ENCODE data around the gene VPREB3. TPM values are rescaled to one million over a fixed set of nuclear protein-coding genes. Genes with fewer than 3 reads are reported as not detected.
A peak's percentile ranks its signal among the peaks of the same experiment; 100 is the strongest.

Gene VPREB3
- polyA plus RNA-seq, 1 of the 3 experiments (the other 2 are of a cell fraction) = not detected

DNA sequence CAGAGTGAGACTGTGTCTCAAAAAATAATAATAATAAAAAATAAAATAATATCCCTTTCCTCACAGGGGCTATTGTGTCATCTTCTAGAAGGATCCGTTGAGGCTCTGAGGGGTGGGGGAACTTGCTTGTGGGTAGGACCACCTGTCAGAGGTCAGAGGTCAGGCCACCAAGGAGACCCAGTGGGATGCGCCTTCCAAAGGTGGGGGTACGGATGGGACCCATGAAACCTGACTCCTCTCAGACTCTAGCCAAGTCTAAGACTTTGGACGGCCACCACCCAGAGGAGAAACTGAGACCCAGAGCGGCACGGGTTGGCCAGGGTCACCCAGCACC, 18.1 kb upstream of the VPREB3 start:
- ChIA-PET POLR2A (interaction anchor here (0.6 to 1.1 kb wide), 2 partner anchors 50 to 77 kb away, joined by 3 to 5 read pairs; no protein-coding TSS in a partner anchor), CTCF (interaction anchor here (1.1 to 14.9 kb wide), 3 partner anchors 18 to 76 kb away, joined by 3 to 277 read pairs (median 3); no protein-coding TSS in a partner anchor)
- Histone ChIP-seq H2AFZ (ENCODE audit: low read depth) (peak overlapping the region; percentile 95), H3K4me2 (peak overlapping the region; percentile 60; the same call in 1 of the 2 replicates), H3K9me2 (no peaks in the 10 kb centered on the region), H3K4me1 (ENCODE audit: control insufficient read depth in 1 of 2, insufficient read depth in 2 of 2, low read depth in 1 of 2, low read length in 1 of 2) (peaks cover 4 to 30% of the 10 kb centered on the region in 2 experiments; a peak in 2 of 4 replicates), H4K20me1 (ENCODE audit: insufficient read depth) (no peaks in the 10 kb centered on the region), H3K27ac (ENCODE audit: low read depth in 2 of 2, low read length in 1 of 2) (peak overlapping the region in 1 of 2 experiments; percentile 65; a peak in 1 of 4 replicates), H3K36me3 (replicated peaks in 1 of 2; ENCODE audit: control insufficient read depth in 1 of 2, insufficient read depth in 2 of 2, low read length in 1 of 2) (no peaks in the 10 kb centered on the region), H3K79me2 (ENCODE audit: insufficient read depth) (0 out of 2 replicates have a peak, but pooled peaks cover 7% of the 10 kb centered on the region), H3F3A (replicated peaks; ENCODE audit: insufficient read depth) (peaks cover 16% of the 10 kb centered on the region), H3K9ac (peak overlapping the region; percentile 40; the same call in 1 of the 2 replicates), H3K4me3 (ENCODE audit: low read depth in 2 of 2, low read length in 1 of 2) (peak overlapping the region; percentile 57 to 67), H3K27me3 (ENCODE audit: insufficient read depth) (no peaks in the 10 kb centered on the region), H3K9me3 (no peaks in the 10 kb centered on the region)
- DNase-seq = no peak
- 21% methylated on average over 5 of the region's 6 CpGs for WGBS (ENCODE audit: low lambda C conversion rate)
- no peak for TF ChIP-seq SMC3 (IDR thresholded peaks at IDR 0.05; ENCODE audit: low read depth, low read length)
- TF ChIP-seq EZH2phosphoT487 (IDR thresholded peaks at IDR 0.05; ENCODE audit: borderline replicate concordance, low read depth) = no peak
- no peak for TF ChIP-seq NFIC (IDR thresholded peaks at IDR 0.05; ENCODE audit: borderline replicate concordance)
- TF ChIP-seq, protein P1, sequence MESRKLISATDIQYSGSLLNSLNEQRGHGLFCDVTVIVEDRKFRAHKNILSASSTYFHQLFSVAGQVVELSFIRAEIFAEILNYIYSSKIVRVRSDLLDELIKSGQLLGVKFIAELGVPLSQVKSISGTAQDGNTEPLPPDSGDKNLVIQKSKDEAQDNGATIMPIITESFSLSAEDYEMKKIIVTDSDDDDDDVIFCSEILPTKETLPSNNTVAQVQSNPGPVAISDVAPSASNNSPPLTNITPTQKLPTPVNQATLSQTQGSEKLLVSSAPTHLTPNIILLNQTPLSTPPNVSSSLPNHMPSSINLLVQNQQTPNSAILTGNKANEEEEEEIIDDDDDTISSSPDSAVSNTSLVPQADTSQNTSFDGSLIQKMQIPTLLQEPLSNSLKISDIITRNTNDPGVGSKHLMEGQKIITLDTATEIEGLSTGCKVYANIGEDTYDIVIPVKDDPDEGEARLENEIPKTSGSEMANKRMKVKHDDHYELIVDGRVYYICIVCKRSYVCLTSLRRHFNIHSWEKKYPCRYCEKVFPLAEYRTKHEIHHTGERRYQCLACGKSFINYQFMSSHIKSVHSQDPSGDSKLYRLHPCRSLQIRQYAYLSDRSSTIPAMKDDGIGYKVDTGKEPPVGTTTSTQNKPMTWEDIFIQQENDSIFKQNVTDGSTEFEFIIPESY (IDR thresholded peaks at IDR 0.05; ENCODE audit: borderline replicate concordance, low read depth) = no peak
- TF ChIP-seq FOXM1 (IDR thresholded peaks at IDR 0.05; ENCODE audit: low read depth) = no peak
- TF ChIP-seq GATA2 (CRISPR knock-in tag; IDR thresholded peaks at IDR 0.05) = no peak
- TF ChIP-seq, protein P2, sequence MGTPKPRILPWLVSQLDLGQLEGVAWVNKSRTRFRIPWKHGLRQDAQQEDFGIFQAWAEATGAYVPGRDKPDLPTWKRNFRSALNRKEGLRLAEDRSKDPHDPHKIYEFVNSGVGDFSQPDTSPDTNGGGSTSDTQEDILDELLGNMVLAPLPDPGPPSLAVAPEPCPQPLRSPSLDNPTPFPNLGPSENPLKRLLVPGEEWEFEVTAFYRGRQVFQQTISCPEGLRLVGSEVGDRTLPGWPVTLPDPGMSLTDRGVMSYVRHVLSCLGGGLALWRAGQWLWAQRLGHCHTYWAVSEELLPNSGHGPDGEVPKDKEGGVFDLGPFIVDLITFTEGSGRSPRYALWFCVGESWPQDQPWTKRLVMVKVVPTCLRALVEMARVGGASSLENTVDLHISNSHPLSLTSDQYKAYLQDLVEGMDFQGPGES (IDR thresholded peaks at IDR 0.05; ENCODE audit: low read depth, low read length) = no peak
- no peak for TF ChIP-seq TAF1 (IDR thresholded peaks at IDR 0.05; ENCODE audit: borderline replicate concordance, low read depth, low read length)
- TF ChIP-seq YY1 (IDR thresholded peaks at IDR 0.05; ENCODE audit: low read depth) = no peak
- TF ChIP-seq RFX5 (IDR thresholded peaks at IDR 0.05; ENCODE audit: low read length) = no peak
- TF ChIP-seq EP300 (IDR thresholded peaks at IDR 0.05; ENCODE audit: borderline replicate concordance in 1 of 2, low read depth in 1 of 2, low read length in 1 of 2) = no peak
- no peak for TF ChIP-seq TCF12 (IDR thresholded peaks at IDR 0.05)
- no peak for TF ChIP-seq ELF1 (IDR thresholded peaks at IDR 0.05)
- TF ChIP-seq FOSL2 (IDR thresholded peaks at IDR 0.05; ENCODE audit: borderline replicate concordance, low read depth) = no peak
- TF ChIP-seq MXI1 (IDR thresholded peaks at IDR 0.05; ENCODE audit: low read depth, low read length) = no peak
- no peak for TF ChIP-seq TEAD4 (IDR thresholded peaks at IDR 0.05; ENCODE audit: borderline replicate concordance, insufficient read depth)
- TF ChIP-seq, protein P3, sequence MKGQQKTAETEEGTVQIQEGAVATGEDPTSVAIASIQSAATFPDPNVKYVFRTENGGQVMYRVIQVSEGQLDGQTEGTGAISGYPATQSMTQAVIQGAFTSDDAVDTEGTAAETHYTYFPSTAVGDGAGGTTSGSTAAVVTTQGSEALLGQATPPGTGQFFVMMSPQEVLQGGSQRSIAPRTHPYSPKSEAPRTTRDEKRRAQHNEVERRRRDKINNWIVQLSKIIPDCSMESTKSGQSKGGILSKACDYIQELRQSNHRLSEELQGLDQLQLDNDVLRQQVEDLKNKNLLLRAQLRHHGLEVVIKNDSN (IDR thresholded peaks at IDR 0.05; ENCODE audit: borderline replicate concordance, low read depth) = no peak
- TF ChIP-seq, protein P4, sequence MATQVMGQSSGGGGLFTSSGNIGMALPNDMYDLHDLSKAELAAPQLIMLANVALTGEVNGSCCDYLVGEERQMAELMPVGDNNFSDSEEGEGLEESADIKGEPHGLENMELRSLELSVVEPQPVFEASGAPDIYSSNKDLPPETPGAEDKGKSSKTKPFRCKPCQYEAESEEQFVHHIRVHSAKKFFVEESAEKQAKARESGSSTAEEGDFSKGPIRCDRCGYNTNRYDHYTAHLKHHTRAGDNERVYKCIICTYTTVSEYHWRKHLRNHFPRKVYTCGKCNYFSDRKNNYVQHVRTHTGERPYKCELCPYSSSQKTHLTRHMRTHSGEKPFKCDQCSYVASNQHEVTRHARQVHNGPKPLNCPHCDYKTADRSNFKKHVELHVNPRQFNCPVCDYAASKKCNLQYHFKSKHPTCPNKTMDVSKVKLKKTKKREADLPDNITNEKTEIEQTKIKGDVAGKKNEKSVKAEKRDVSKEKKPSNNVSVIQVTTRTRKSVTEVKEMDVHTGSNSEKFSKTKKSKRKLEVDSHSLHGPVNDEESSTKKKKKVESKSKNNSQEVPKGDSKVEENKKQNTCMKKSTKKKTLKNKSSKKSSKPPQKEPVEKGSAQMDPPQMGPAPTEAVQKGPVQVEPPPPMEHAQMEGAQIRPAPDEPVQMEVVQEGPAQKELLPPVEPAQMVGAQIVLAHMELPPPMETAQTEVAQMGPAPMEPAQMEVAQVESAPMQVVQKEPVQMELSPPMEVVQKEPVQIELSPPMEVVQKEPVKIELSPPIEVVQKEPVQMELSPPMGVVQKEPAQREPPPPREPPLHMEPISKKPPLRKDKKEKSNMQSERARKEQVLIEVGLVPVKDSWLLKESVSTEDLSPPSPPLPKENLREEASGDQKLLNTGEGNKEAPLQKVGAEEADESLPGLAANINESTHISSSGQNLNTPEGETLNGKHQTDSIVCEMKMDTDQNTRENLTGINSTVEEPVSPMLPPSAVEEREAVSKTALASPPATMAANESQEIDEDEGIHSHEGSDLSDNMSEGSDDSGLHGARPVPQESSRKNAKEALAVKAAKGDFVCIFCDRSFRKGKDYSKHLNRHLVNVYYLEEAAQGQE (IDR thresholded peaks at IDR 0.05; ENCODE audit: low read depth, low read length) = no peak
- TF ChIP-seq GABPA (IDR thresholded peaks at IDR 0.05; ENCODE audit: low read depth) = no peak
